ENCODE results near the gene MYZAP.

Gene MYZAP

DNA sequence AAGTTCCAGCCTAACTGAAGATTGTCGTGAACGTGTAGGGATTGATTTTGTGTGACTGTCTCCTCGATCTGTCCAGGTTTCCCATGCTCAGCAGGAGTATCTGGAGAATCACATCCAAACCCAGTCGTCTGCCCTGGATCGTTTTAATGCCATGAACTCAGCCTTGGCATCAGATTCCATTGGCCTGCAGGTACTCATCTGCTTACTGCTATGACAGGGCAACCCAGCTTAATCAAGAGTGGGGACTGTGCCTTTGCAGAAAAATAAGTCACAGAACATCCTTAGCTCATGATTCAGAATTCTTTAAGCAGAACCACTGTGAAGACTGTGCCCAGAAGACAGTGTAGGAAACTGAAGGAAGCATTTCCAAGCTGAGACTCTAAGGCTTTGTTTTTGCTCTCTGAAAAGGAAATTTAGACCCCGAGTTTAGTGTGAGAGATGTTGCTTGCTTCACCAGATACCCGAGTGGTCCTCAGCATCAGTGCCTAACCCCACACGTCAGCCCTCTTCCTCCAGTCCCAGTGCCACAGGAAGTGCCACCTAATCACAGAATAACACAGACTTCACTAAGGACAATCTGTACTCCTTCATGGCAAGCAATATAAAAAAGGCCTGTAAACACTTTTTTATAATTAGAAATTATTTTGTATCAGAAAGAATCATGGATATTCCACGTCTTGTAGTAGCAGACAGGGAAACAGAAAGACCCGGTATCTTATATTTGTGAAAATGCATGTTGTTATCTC lies 34.2 kb downstream of the MYZAP start:
- ATAC-seq (ENCODE audit: insufficient read depth, low read depth) (no peak), DNase-seq (no peak)
- H3K4me1 ChIP-seq (ENCODE audit: insufficient read depth, low read length), result no peaks in the 10 kb centered on the region
- no peaks in the 10 kb centered on the region for H4K20me1 ChIP-seq (ENCODE audit: insufficient read depth, low read length)
- no peak overlapping the region for H3K4me2 ChIP-seq (ENCODE audit: insufficient read depth, low read length)
- H3K27ac ChIP-seq (ENCODE audit: low read length), result no peak overlapping the region
- no peak overlapping the region for H2AFZ ChIP-seq (ENCODE audit: low read depth, low read length)
- TF ChIP-seq, protein P1, sequence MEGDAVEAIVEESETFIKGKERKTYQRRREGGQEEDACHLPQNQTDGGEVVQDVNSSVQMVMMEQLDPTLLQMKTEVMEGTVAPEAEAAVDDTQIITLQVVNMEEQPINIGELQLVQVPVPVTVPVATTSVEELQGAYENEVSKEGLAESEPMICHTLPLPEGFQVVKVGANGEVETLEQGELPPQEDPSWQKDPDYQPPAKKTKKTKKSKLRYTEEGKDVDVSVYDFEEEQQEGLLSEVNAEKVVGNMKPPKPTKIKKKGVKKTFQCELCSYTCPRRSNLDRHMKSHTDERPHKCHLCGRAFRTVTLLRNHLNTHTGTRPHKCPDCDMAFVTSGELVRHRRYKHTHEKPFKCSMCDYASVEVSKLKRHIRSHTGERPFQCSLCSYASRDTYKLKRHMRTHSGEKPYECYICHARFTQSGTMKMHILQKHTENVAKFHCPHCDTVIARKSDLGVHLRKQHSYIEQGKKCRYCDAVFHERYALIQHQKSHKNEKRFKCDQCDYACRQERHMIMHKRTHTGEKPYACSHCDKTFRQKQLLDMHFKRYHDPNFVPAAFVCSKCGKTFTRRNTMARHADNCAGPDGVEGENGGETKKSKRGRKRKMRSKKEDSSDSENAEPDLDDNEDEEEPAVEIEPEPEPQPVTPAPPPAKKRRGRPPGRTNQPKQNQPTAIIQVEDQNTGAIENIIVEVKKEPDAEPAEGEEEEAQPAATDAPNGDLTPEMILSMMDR (IDR thresholded peaks at IDR 0.05; ENCODE audit: borderline replicate concordance, extremely low read depth, low read length, poor library complexity, severe bottlenecking), result no peak
- TF ChIP-seq EZH2 (IDR thresholded peaks at IDR 0.05; ENCODE audit: borderline replicate concordance, low read depth, low read length, severe bottlenecking), result no peak
- H3K9me3 ChIP-seq (ENCODE audit: insufficient read depth, low read length, severe bottlenecking), result no peaks in the 10 kb centered on the region
- H3K36me3 ChIP-seq (ENCODE audit: insufficient read depth, low read length), result no peaks in the 10 kb centered on the region
- H3K79me2 ChIP-seq (ENCODE audit: insufficient read depth, low read length), result no peaks in the 10 kb centered on the region
- H3K27me3 ChIP-seq (ENCODE audit: insufficient read depth, low read length, poor library complexity), result peaks cover 11% of the 10 kb centered on the region
- H3K4me3 ChIP-seq (ENCODE audit: low read depth in 1 of 2, low read length in 2 of 2), result no peak overlapping the region
- H3K9ac ChIP-seq (ENCODE audit: low read depth, low read length), result no peak overlapping the region

DNA sequence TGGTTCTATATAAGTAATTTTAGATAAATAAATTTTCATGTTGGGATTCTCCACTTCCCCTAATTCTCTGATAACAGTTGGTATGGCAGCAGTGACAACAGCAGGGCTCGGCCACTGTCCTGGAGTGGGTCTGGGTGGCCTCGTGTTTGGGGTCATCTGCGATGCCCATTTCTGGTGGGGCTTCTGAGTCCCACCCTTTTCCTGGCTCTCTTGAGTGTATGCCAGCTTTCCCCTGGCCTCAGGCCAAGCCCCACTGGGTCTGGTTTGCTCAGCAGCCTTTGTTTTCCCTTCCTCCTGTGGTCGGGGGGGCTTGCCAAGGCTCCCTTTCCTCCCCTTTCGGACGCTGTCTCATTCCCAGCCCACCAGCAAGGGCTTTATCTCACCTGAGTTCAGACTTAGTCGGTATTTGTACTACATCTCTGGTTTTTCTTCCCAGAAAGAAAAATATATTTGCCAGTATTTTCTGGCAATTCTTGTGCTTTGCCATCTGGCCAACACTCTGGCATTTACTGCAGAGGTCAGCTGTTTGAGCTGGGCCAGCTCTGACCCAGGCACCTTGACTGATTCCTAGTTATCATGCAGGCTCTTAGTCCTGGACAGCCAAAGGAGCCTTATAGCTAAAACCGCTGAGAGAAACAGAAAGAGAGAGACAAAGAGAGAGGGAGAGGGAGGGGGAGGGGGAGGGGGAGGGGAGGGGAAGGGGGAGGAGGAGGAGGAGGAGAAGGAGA lies 35.2 kb downstream of the MYZAP start:
- H3K4me1 ChIP-seq (ENCODE audit: insufficient read depth, low read length), result no peaks in the 10 kb centered on the region
- TF ChIP-seq, protein P1 (IDR thresholded peaks at IDR 0.05; ENCODE audit: borderline replicate concordance, extremely low read depth, low read length, poor library complexity, severe bottlenecking), result no peak
- TF ChIP-seq EZH2 (IDR thresholded peaks at IDR 0.05; ENCODE audit: borderline replicate concordance, low read depth, low read length, severe bottlenecking), result no peak
- no peaks in the 10 kb centered on the region for H3K9me3 ChIP-seq (ENCODE audit: insufficient read depth, low read length, severe bottlenecking)
- H3K4me3 ChIP-seq (ENCODE audit: low read depth in 1 of 2, low read length in 2 of 2), result no peak overlapping the region
- DNase-seq (no peak), ATAC-seq (ENCODE audit: insufficient read depth, low read depth) (no peak)
- no peaks in the 10 kb centered on the region for H3K36me3 ChIP-seq (ENCODE audit: insufficient read depth, low read length)
- H3K4me2 ChIP-seq (ENCODE audit: insufficient read depth, low read length), result no peak overlapping the region
- no peaks in the 10 kb centered on the region for H4K20me1 ChIP-seq (ENCODE audit: insufficient read depth, low read length)
- no peak overlapping the region for H3K9ac ChIP-seq (ENCODE audit: low read depth, low read length)
- H3K27ac ChIP-seq (ENCODE audit: low read length), result no peak overlapping the region
- H3K79me2 ChIP-seq (ENCODE audit: insufficient read depth, low read length), result no peaks in the 10 kb centered on the region
- peaks cover 11% of the 10 kb centered on the region for H3K27me3 ChIP-seq (ENCODE audit: insufficient read depth, low read length, poor library complexity)
- no peak overlapping the region for H2AFZ ChIP-seq (ENCODE audit: low read depth, low read length)

DNA sequence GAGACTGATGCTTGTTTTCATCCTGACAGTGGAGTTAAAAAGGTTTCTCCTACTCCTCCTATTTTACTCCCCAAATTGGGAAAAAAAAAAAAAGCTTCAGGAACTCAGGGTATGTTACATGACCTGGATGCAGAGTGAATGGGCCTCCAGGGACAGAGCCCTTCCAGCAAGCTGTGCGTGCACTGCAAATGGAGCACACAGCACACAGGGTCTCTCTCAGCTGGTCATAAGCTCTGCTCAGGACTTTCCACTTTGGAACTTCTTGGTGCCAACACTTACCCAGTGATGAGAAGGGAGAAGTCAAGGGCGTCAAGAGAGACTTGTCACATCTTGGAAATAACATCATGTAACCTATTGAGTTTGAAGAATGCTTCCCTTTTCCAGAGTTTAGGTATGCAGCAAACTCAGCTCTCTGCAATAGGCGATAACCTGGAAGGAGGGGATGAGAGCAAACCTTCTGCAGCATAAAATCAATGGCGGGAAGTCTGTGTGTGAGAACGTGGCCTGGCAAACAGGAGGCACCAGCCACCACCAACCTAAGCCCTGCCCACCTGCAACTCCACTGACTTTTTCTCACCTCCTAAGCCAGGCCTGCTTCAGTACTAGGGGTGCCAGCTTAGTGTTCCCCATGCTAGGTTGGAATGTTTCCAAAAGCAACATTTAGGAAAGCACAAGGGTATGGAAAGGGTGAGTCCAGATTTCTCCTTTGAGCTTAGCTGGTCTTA lies 39.8 kb downstream of the MYZAP start:
- no peak overlapping the region for H2AFZ ChIP-seq (ENCODE audit: low read depth, low read length)
- TF ChIP-seq, protein P1 (IDR thresholded peaks at IDR 0.05; ENCODE audit: borderline replicate concordance, extremely low read depth, low read length, poor library complexity, severe bottlenecking), result no peak
- TF ChIP-seq EZH2 (IDR thresholded peaks at IDR 0.05; ENCODE audit: borderline replicate concordance, low read depth, low read length, severe bottlenecking), result no peak
- no peaks in the 10 kb centered on the region for H4K20me1 ChIP-seq (ENCODE audit: insufficient read depth, low read length)
- no peak overlapping the region for H3K4me2 ChIP-seq (ENCODE audit: insufficient read depth, low read length)
- H3K27me3 ChIP-seq (ENCODE audit: insufficient read depth, low read length, poor library complexity), result peaks cover 5% of the 10 kb centered on the region
- H3K27ac ChIP-seq (ENCODE audit: low read length), result no peak overlapping the region
- no peaks in the 10 kb centered on the region for H3K36me3 ChIP-seq (ENCODE audit: insufficient read depth, low read length)
- no peaks in the 10 kb centered on the region for H3K4me1 ChIP-seq (ENCODE audit: insufficient read depth, low read length)
- no peak overlapping the region for H3K4me3 ChIP-seq (ENCODE audit: low read depth in 1 of 2, low read length in 2 of 2)
- no peaks in the 10 kb centered on the region for H3K9me3 ChIP-seq (ENCODE audit: insufficient read depth, low read length, severe bottlenecking)
- ATAC-seq (ENCODE audit: insufficient read depth, low read depth), result no peak
- DNase-seq, result no peak
- H3K9ac ChIP-seq (ENCODE audit: low read depth, low read length), result no peak overlapping the region
- H3K79me2 ChIP-seq (ENCODE audit: insufficient read depth, low read length), result no peaks in the 10 kb centered on the region
